Adrenal gland (tissue), 12 donors: ENCODE measurements around the gene OSM. TPM values are rescaled to one million over a fixed set of nuclear protein-coding genes. Genes with fewer than 3 reads are reported as not detected.

Source experiments
- DNase-seq, 7 donors: peaks; one replicate each; pipeline ENCODE4 v3.0.0-alpha.2; 2019 to 2020
- H3K27ac ChIP-seq, 5 donors: fragments of 200-600 bp; sonication (generic) in 4 of 5; 1 replicate in 3 of 5; 2 replicates in 2 of 5; pipeline versions ENCODE4 v1.5.1 to v1.8.0; 2016 to 2020; ENCODE audit warnings: mild to moderate bottlenecking in 1 of 5
- H3K27me3 ChIP-seq: fragments of 200-600 bp; 2 replicates; pipeline ENCODE4 v1.8.0; 2021
- H3K36me3 ChIP-seq, 2 donors: fragments of 200-600 bp; replicated peaks in 1 of 2; 1 replicate in 1 of 2; 2 replicates in 1 of 2; pipeline versions ENCODE4 v1.5.1 to v1.8.0; 2018 to 2022
- H3K4me1 ChIP-seq, 2 donors: fragments of 200-600 bp; replicated peaks in 1 of 2; 1 replicate in 1 of 2; 2 replicates in 1 of 2; pipeline versions ENCODE4 v1.5.1 to v1.8.0; 2018 to 2021
- H3K4me3 ChIP-seq, 4 donors: fragments of 200-600 bp; sonication (generic) in 3 of 4; one replicate each; pipeline ENCODE4 v1.5.1; 2016 to 2018
- H3K9me3 ChIP-seq, 3 donors: fragments of 200-600 bp; sonication (generic) in 1 of 3; replicated peaks in 1 of 3; 1 replicate in 2 of 3; 2 replicates in 1 of 3; pipeline versions ENCODE4 v1.5.1 to v1.8.0; 2016 to 2021
- CTCF ChIP-seq, 6 experiments: fragments of 450-650 bp in 4 of 6; fragments of 200-600 bp in 2 of 6; sonication (generic) in 1 of 6; IDR thresholded peaks; 1 replicate in 5 of 6; 2 replicates in 1 of 6; pipeline versions ENCODE4 v1.5.1 to v1.8.0; 2016 to 2021; ENCODE audit warnings: antibody characterized with exemption in 6 of 6, mild to moderate bottlenecking in 2 of 6, moderate library complexity in 1 of 6
- POLR2A ChIP-seq, 2 donors: fragments of 450-650 bp; IDR thresholded peaks; one replicate each; pipeline ENCODE4 v1.6.1; 2017; ENCODE audit warnings: antibody characterized with exemption in 2 of 2, mild to moderate bottlenecking in 2 of 2, moderate library complexity in 1 of 2
- WGBS, 4 donors: extraction: QIAGEN DNeasy Blood & Tissue Kit in 2 of 4; methylation state at CpG; one replicate each; pipeline versions ENCODE4 v1.1.5 to v1.1.7; 2013 to 2017; 5-methylcytosine and 5-hydroxymethylcytosine counted together
- intact Hi-C, 2 donors: fragments of 100-400 bp; cut with DNase I; formaldehyde crosslinking; loops; one replicate each; pipeline versions ENCODE4 v1.14.1 to v1.15.0; 2022 to 2023
- polyA plus RNA-seq, 3 donors: library from polyadenylated mRNA; stranded (reverse); fragments of 200-250 nt in 2 of 3; fragments of 350-450 nt in 1 of 3; fragmentation: Illumina TruSeq in 1 of 3; extraction: RNeasy Lipid Tissue Mini Kit (QIAGEN cat#74804) in 1 of 3; gene quantifications; one replicate each; pipeline ENCODE4 v1.2.3, GENCODE V29; 2013 to 2014
- total RNA-seq, 9 donors: library from RNA; depleted of rRNA in 4 of 9; stranded (reverse); fragments of >200 nt in 4 of 9; fragments of 120-200 nt in 1 of 9; fragmentation: NEBNext Ultra II Directional in 1 of 9; extraction: Animal tissue kit (Norgen Biotek cat#: 25700) in 1 of 9; gene quantifications; one replicate each; pipeline versions ENCODE4 v1.1.0 to v1.2.4, GENCODE V29; 2013 to 2023
- donor health status: healthy with polysubstance abuse.
- donor health status: Bipolar disorder and iron deficiency.
- donor health status: DM: yes; HTN: yes; CAD: no.
- donor health status: DM: no; HTN: no; CAD: no.
- donor health status: DM: no; HTN: no; CAD: no.
- donor health status: DM: yes; HTN: yes; CAD: no.

The OSM gene
- total and polyA plus RNA-seq, 12 donors: 0.44 to 8.1 (median 1.5) TPM; not detected in 1

DNA sequence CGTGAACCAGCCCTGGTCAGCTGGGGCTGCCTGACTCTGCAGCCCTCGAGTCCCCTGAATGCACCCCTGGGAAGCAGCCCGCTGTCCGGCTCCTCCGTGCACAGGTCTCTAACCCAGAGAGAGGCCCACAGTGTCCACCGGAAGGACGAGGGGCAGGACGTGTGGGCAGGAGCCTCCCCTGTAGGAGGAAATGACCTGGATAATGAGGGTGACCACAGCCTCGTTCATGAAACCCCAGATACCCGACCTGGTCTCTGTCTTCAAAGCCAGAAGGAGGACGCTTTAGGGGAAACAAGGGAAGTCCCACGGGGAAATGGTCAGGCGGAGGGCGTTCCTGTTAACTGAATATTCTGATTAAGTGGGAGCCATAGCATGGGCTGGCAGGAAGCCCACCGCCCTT, 43.3 kb downstream of the OSM start:
- H3K36me3 ChIP-seq: no peaks in the 10 kb centered on the region
- intact Hi-C loops: no loop called here
- H3K4me3 ChIP-seq: no peak overlapping the region
- TF ChIP-seq CTCF (IDR thresholded peaks at IDR 0.05) (no peak), POLR2A (IDR thresholded peaks at IDR 0.05) (no peak)
- H3K9me3 ChIP-seq: no peaks in the 10 kb centered on the region
- no peaks in the 10 kb centered on the region for H3K27me3 ChIP-seq
- H3K4me1 ChIP-seq: no peaks in the 10 kb centered on the region
- H3K27ac ChIP-seq: no peak overlapping the region
- DNase-seq: no peak
- 52 to 64% (median 60%) methylated on average over 11 to 15 of the region's 15 CpGs for WGBS, 4 donors

GRCh38 chr22:30222321-30222720, 44.3 kb downstream of the OSM start:
- Histone ChIP-seq H3K27ac (no peak overlapping the region), H3K36me3 (no peaks in the 10 kb centered on the region), H3K9me3 (no peaks in the 10 kb centered on the region), H3K27me3 (no peaks in the 10 kb centered on the region), H3K4me3 (no peak overlapping the region), H3K4me1 (no peaks in the 10 kb centered on the region)
- 73 to 83% (median 81%) methylated on average over 4 of the region's 4 CpGs for WGBS, 4 donors
- DNase-seq: no peak
- intact Hi-C loops: no loop called here
- no peak for TF ChIP-seq POLR2A (IDR thresholded peaks at IDR 0.05)
- no peak for TF ChIP-seq CTCF (IDR thresholded peaks at IDR 0.05)

GRCh38 chr22:30221121-30221992, 45.3 kb downstream of the OSM start:
- intact Hi-C loops: no loop called here
- TF ChIP-seq CTCF (IDR thresholded peaks at IDR 0.05): no peak
- H3K4me3 ChIP-seq: no peak overlapping the region
- H3K27ac ChIP-seq: no peak overlapping the region
- no peak for DNase-seq
- H3K4me1 ChIP-seq: no peaks in the 10 kb centered on the region
- H3K36me3 ChIP-seq: no peaks in the 10 kb centered on the region
- no peaks in the 10 kb centered on the region for H3K27me3 ChIP-seq
- WGBS, 4 donors: 65 to 75% (median 72%) methylated on average over 22 to 26 of the region's 26 CpGs
- no peaks in the 10 kb centered on the region for H3K9me3 ChIP-seq

- intact Hi-C loops: no loop called here
- 72 to 88% (median 80%) methylated on average over 7 of the region's 7 CpGs for WGBS, 4 donors
- no peaks in the 10 kb centered on the region for H3K27me3 ChIP-seq
- TF ChIP-seq CTCF (IDR thresholded peaks at IDR 0.05): no peak
- no peak for TF ChIP-seq POLR2A (IDR thresholded peaks at IDR 0.05)
- no peak overlapping the region for H3K27ac ChIP-seq
- no peaks in the 10 kb centered on the region for H3K4me1 ChIP-seq
- H3K4me3 ChIP-seq: no peak overlapping the region
- no peaks in the 10 kb centered on the region for H3K36me3 ChIP-seq
- no peak for DNase-seq
- H3K9me3 ChIP-seq: no peaks in the 10 kb centered on the region
Measured at GRCh38 chr22:30220338-30221012, 46.2 kb downstream of the OSM start.
